HG03354 (cell line): ENCODE results near the gene KAT2A.

Experiments
- ATAC-seq: cut with Tn5 transposase; IDR thresholded peaks from one replicate; pipeline ENCODE4 v1.9.1; 2021; ENCODE audit warnings: mild to moderate bottlenecking; ENCODE audit not compliant: unreplicated experiment, poor library complexity, severe bottlenecking

Gene KAT2A

DNA sequence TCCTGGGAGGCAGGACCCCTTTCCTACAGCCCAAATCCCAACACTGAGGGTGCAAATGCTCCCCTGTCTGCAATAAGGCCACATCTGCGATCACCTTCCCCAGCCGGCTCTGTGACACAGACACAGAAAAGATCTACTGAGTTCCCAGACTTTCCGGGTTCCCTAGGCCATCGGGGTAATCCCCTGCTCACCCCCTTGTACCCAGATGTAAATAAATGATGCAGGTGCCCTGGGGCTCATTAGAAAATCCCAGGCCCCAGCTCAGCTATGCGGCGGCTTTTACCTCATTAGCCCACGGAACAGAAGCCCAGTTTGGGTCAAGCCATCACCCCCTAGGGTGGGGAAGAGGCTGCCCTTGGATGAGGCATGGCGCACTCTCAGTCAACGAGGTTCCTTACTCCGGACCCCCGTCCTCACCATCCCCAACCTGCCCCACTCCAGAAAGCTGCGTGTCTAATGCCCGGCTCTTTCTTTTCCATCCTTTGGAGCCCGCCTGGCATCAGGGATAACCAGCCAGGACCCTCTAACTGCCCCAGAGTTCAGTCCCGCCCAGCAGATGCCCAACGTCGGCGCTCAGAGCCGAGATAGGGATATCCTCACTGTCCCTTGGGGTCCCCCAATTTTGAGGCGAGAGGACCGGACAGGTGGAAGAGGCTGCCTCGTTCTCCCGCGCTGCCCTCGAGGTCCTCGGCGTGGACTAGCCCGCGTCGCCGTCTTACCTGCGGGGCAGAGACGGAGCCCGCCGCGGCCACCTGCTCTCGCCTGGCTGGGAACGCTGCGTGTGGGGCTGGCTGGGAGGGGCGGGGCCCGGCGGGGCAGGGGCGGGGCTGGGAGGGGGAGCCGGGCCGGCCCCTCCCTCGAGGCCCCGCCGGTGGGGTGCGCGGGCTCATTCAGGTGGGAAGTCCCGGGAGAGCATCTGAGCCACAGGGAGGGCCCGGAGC, 23.2 kb downstream of the KAT2A start, which contains the start of gene ZNF385C:
TSS of gene ZNF385C (minus strand) at position 783 of the 941 bp plus-strand sequence. CDS start 35,417 bp downstream, outside the sequence.
- no peak for ATAC-seq

DNA sequence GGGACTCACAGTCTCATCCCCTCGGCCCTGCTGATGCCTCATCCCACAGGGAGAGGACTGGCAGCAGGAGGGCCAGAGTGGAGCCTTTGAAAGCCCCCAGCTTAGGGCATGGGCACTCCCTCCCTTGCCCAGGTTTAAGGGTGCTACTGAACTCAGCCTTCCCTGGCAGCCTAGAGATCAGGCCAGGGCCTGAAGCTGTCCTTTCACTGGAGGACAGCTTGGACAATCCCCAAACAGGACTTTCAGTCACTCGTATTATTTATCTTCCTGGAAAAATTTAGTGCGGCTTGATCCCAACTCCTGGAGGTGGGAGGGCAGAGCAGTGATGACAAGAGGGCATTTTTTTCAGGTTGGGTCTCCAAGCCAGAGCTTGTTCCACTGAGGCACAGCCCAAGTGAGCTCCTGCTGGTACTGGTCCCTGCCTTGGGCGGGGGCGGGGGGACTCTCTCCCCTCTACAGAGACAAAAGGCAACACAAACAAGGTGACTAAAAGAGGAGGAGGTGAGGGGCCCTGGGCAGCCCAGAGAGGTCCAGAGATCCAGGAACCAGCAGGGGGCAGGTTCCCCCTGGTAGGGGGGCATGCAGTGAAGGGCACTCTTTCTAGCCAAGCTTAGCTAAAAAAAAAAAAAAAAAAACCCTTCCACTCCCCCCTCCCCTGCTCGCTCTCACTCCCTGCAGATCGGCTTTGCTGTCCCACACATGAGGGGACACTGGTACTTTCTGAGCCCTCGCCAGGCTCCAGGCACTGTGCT, 24.6 kb downstream of the KAT2A start:
- no peak for ATAC-seq

DNA sequence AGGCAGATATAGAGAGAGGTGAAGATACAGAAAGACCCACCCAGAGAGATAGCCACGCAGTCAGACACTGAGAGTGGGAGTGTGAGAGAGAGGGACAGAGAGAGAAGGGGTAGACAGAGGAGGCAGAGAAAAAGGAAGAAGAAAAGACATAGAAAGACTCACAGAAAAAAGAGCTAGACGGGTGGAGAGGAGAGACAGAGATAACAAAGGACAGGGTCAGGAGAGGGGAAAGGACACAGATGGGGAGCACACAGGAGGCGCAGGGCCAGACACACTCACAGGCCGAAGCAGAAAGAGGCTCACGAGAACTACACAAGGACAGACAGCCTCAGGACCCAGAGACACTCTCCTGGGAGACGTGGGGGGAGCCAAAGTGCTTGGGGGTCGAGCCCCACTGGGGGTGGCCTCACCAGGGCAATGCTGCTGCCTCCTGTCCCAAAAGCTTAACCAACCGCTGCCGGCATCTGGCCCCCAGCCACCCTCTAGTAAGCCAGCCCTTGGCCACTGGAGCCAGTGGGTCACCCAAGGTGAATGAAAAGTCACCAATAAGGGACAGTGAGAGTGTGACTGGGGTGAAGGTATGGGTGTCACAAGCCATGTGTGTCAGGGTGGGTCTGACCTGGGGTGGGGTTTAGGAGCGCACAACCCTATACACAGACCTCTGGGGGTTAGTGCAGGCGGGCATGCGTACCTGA, 26.6 kb downstream of the KAT2A start:
- no peak for ATAC-seq

- ATAC-seq, result no peak
Measured at GRCh38 chr17:42092939-42093338, 28.2 kb downstream of the KAT2A start.

DNA sequence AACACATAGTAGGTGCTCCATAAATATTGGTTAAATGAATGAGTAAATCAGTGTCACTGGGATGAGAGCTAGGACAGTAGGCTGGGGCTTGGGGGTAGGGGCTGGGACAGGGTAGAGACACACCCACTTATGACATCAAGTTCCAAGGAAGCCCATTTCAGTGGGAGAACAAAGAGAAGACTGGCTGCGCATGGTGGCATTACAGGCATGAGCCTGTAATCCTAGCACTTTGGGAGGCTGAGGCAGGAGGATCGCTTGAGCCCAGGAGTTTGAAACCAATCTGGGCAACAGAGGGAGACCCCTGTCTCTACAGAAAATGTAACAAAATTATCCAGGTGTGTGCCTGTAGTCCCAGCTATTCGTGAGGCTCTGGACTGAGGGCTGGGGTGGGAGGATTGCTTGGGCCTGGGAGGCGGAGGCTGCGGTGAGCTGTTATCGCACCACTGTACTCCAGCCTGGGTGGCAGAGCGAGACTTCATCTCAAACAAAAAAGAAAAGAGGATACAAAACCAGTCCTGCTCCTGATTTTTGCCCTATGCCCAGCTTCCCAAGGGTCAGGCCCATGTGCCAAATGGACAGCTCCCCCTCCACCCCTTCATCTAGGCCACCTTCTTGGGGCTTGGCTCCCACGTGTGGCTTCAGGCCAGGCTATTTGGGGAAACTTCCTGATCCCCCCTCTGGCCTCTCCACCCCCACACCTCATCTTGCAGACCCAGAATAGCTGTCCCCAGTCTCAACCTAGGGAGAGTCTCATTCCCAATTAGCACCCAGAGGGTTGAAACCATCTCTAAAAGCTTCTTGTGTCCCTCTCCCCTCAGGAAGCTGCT, 30.0 kb downstream of the KAT2A start:
- no peak for ATAC-seq

GRCh38 chr17:42088736-42089135, 32.4 kb downstream of the KAT2A start:
- no peak for ATAC-seq

DNA sequence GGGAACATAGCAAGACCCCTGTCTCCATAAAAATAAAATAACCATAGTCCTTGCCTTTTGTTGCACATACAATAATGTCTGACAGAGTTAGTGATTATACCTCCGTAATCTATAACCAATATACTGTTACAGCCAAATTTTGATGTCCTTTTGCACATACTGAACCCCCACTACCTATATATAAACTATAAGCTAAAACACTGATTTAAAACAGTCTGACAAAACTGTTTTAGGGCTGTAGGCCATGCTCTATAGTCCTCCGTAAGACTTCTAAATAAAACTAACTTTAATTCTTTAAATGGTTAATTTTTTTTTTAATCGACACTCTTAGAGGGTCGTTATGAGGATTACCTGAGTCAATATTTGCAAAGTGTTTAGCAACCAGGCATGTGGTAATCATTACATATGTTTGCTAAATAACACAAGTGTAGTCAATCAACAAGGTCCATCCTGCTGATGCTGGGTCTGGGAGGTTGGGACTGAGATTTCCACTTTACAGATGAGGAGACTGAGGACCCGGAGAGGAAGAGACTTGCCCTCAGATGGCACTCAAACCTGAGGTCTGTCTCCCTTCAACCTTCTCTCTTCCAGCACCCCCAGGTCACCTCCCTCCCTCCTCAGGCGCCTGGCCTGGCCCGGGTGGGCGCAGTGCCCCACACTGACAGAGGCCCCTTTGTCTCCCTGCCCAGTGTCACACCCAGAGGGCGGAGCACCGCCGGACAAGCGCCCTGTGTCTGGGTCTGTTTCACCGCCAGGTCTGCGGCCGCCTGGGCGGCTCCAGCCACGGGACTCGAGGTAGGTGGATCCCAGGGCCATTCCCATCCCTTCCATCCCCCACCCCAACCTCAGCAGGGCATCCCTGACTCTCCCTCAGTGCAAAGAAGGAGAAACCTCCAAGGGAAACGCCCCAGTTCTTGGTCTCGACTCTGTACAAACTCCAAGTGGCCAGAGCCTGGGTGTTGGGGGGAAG, 33.1 kb downstream of the KAT2A start:
- ATAC-seq, result no peak

GRCh38 chr17:42087042-42087701, 34.0 kb downstream of the KAT2A start:
- no peak for ATAC-seq

DNA sequence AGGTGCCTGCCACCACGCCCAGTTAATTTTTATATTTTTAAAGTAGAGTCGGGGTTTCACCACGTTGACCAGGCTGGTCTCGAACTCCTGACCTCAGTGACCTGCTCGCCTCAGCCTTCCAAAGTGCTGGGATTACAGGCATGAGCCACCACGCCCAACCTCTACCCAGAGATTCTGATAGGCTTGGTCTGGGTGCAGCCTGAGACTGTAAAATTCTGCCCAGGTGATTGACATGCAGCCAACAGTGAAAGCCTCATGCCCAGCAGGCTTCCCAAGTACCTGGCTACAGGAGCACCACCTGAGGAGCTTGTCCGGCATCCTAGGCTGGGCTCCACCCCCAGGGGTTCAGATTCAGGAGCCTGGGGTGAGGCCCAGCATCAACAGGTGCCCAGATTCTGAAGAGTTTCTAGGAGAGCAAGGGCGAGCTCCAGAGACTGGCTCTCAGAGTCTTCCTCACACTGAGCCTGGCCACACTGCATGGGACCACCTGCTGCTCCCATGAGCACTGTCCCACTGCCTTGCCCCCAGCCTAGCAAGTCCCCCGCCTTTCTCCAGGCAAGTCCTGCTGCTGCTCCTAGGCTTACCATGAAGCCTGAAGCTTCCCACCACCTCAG, 39.5 kb downstream of the KAT2A start:
- no peak for ATAC-seq

- no peak for ATAC-seq
Measured at GRCh38 chr17:42079541-42079940, 41.6 kb downstream of the KAT2A start.

DNA sequence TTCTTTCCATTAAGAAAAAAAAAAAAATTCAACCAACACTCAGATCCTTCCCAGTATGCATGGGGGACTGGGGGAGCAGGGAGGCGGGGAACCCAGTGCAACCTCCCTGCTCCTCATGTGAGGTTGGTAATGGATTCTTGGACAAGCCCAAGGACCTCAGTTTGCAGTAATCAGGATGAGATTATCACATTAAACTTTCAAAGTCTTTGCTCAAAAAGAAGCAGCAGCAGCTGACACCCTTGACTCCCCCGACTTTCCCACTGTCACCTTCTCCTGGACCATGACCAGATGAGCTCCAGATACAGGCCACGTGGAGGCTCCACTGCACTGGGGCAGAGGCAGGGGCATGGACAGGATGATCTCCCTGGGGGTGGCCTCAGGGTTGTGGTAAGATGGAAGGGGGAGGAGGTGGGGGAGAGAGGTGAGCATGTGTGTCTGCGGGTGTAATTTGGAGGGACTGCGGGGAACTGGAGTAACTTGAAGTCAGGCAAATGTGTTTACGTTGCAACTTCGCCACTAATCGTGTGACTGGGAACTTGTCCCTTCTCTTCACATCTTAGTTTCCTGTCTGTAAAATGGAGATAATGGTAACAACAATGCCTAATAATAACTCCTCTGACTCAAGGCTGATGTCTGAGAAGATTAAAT, 42.6 kb downstream of the KAT2A start:
- ATAC-seq, result no peak

GRCh38 chr17:42077755-42078154, 43.4 kb downstream of the KAT2A start:
- ATAC-seq, result no peak

- ATAC-seq, result no peak
Measured at GRCh38 chr17:42076797-42077559, 44.2 kb downstream of the KAT2A start.

DNA sequence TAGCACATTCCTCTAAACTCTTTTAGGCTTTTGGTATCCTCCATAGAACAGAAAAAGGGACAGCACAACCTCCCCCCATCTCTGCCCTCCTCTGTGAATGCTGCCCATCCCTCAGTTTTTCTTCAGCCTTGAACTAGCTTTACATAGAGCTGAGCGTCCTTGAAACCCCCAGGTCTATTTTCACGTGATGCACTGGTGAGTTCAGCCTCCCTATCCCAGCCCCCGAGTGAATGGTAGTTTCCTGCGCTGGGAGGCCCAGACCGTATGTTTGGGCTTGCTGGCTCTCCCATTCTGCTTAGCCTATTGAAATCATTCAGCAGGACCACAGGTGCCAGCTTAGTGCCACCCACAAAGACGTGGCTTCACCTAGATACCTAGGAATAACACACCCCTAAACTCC, 45.4 kb downstream of the KAT2A start:
- ATAC-seq, result no peak

- ATAC-seq, result no peak
Measured at GRCh38 chr17:42072323-42073187, 48.6 kb downstream of the KAT2A start.
